ENCODE measurements around the gene CDO1. TPM values are rescaled to one million over a fixed set of nuclear protein-coding genes. Genes with fewer than 3 reads are reported as not detected.

Gene CDO1
- total RNA-seq, 2 donors from 2014 or later = 7.6 to 11.7 TPM

DNA sequence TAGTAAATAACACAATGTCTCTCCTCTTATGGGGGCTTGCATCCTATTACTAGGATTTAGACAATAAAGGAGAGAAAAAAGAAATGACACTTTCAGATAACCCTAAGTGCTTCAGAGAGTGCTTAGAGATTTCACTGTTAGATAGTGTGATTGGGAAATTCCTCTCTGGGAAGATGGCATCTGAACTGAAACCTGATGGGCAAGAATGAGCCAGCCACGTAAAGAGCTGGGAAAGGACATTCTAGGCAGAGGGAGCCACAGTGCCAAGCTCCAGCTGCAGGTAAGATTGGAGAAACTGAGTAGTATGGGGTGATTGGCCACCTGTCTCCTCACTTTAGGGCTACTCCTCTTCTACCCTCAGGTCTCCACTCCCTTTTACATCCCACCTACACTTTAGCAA is 14.5 kb downstream of the CDO1 start:
- H3K4me3 ChIP-seq (ENCODE audit: low read length) = no peak overlapping the region
- H3K36me3 Mint-ChIP-seq (ENCODE audit: low read depth) = peaks cover 6% of the 10 kb centered on the region
- no peak overlapping the region for H3K27ac Mint-ChIP-seq
- H3K27ac ChIP-seq (ENCODE audit: low read depth, low read length) = no peak overlapping the region
- no peak for DNase-seq
- peaks cover 5% of the 10 kb centered on the region for H3K4me1 Mint-ChIP-seq
- no peaks in the 10 kb centered on the region for H3K27me3 ChIP-seq (ENCODE audit: control insufficient read depth, insufficient read depth, low read length, poor library complexity, severe bottlenecking)
- no peaks in the 10 kb centered on the region for H3K9me3 ChIP-seq (ENCODE audit: control insufficient read depth, low read length)
- peaks cover 4% of the 10 kb centered on the region for H3K36me3 ChIP-seq (ENCODE audit: control insufficient read depth, insufficient read depth, low read length)
- H3K4me3 Mint-ChIP-seq = no peak overlapping the region
- H3K9ac ChIP-seq (ENCODE audit: extremely low read depth, low read length, poor library complexity, severe bottlenecking) = no peak overlapping the region
- H3K9me3 Mint-ChIP-seq = no peaks in the 10 kb centered on the region
- TF ChIP-seq, protein P1, sequence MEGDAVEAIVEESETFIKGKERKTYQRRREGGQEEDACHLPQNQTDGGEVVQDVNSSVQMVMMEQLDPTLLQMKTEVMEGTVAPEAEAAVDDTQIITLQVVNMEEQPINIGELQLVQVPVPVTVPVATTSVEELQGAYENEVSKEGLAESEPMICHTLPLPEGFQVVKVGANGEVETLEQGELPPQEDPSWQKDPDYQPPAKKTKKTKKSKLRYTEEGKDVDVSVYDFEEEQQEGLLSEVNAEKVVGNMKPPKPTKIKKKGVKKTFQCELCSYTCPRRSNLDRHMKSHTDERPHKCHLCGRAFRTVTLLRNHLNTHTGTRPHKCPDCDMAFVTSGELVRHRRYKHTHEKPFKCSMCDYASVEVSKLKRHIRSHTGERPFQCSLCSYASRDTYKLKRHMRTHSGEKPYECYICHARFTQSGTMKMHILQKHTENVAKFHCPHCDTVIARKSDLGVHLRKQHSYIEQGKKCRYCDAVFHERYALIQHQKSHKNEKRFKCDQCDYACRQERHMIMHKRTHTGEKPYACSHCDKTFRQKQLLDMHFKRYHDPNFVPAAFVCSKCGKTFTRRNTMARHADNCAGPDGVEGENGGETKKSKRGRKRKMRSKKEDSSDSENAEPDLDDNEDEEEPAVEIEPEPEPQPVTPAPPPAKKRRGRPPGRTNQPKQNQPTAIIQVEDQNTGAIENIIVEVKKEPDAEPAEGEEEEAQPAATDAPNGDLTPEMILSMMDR (conservative IDR thresholded peaks at IDR 0.05) = no peak
- WGBS, 2 experiments (ENCODE audit: insufficient coverage in 1 of 2, insufficient read length in 1 of 2) = 85 to 88% methylated on average over 1 of the region's 1 CpG
- H3K4me1 ChIP-seq (ENCODE audit: control insufficient read depth, insufficient read depth, low read length) = no peaks in the 10 kb centered on the region
- no peaks in the 10 kb centered on the region for H3K27me3 Mint-ChIP-seq (ENCODE audit: insufficient read depth)

DNA sequence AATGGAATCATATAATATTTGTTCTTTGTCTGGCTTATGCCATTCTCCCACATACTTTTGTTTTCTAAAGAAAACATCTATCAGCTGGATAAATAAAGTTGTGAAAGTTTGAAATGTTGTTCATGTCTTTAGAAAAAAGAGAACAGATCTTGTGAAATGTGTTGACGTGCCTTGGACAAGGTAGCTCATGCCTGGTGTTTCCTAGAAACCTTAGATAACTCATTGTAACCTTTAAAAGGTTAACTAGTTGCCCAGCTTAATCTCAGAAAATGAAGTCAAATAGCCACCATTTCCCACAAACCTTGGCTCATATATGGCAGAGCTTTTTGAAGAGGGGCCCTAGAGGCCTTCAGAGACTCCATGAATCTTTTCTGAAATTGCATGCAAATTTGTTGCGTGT is 15.3 kb downstream of the CDO1 start:
- Histone ChIP-seq H3K9ac (ENCODE audit: extremely low read depth, low read length, poor library complexity, severe bottlenecking) (no peak overlapping the region), H3K9me3 (ENCODE audit: control insufficient read depth, low read length) (no peaks in the 10 kb centered on the region), H3K4me1 (ENCODE audit: control insufficient read depth, insufficient read depth, low read length) (no peaks in the 10 kb centered on the region), H3K36me3 (ENCODE audit: control insufficient read depth, insufficient read depth, low read length) (peaks cover 4% of the 10 kb centered on the region), H3K27me3 (ENCODE audit: control insufficient read depth, insufficient read depth, low read length, poor library complexity, severe bottlenecking) (no peaks in the 10 kb centered on the region), H3K27ac (ENCODE audit: low read depth, low read length) (no peak overlapping the region), H3K4me3 (ENCODE audit: low read length) (no peak overlapping the region)
- WGBS, 2 experiments (ENCODE audit: insufficient coverage in 1 of 2, insufficient read length in 1 of 2) = 96 to 100% methylated on average over 2 of the region's 2 CpGs
- DNase-seq = no peak
- Mint-ChIP-seq H3K27me3 (ENCODE audit: insufficient read depth) (no peaks in the 10 kb centered on the region), H3K9me3 (no peaks in the 10 kb centered on the region), H3K4me3 (no peak overlapping the region), H3K27ac (no peak overlapping the region), H3K36me3 (ENCODE audit: low read depth) (peaks cover 6% of the 10 kb centered on the region), H3K4me1 (no peaks in the 10 kb centered on the region)
- TF ChIP-seq, protein P1 (conservative IDR thresholded peaks at IDR 0.05) = no peak

DNA sequence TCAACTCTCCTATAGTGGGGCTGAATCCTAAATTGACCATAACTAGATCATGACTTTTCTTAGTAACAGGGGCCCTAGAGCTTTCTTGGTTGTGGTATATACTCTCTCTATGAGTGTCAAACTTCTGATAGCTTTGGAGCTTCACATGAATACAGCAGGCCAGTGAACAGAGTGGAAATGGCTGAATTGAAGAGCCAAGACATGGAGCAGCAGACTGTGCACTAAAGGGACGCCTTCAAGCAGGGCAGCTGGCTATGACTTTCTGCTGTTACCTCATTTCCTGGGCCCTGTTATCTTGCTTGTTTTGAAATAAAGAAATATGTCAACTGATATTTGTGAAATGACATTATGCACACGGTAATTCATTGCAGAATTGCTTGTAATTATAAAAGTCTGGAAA is 16.4 kb downstream of the CDO1 start:
- no peaks in the 10 kb centered on the region for H3K9me3 Mint-ChIP-seq
- 82 to 86% methylated on average over 2 of the region's 2 CpGs for WGBS, 2 experiments (ENCODE audit: insufficient coverage in 1 of 2, insufficient read length in 1 of 2)

More for the DNA sequence above, 16.4 kb downstream of the CDO1 start:
- no peak overlapping the region for H3K27ac ChIP-seq (ENCODE audit: low read depth, low read length)
- no peak overlapping the region for H3K4me3 ChIP-seq (ENCODE audit: low read length)
- Mint-ChIP-seq H3K4me3 (no peak overlapping the region), H3K4me1 (peaks cover 3% of the 10 kb centered on the region), H3K27ac (no peak overlapping the region), H3K27me3 (ENCODE audit: insufficient read depth) (no peaks in the 10 kb centered on the region), H3K36me3 (ENCODE audit: low read depth) (peaks cover 5% of the 10 kb centered on the region)
- TF ChIP-seq, protein P1 (conservative IDR thresholded peaks at IDR 0.05) = no peak
- H3K27me3 ChIP-seq (ENCODE audit: control insufficient read depth, insufficient read depth, low read length, poor library complexity, severe bottlenecking) = no peaks in the 10 kb centered on the region
- no peak for DNase-seq
- no peak overlapping the region for H3K9ac ChIP-seq (ENCODE audit: extremely low read depth, low read length, poor library complexity, severe bottlenecking)
- no peaks in the 10 kb centered on the region for H3K4me1 ChIP-seq (ENCODE audit: control insufficient read depth, insufficient read depth, low read length)
- no peaks in the 10 kb centered on the region for H3K9me3 ChIP-seq (ENCODE audit: control insufficient read depth, low read length)
- peaks cover 3% of the 10 kb centered on the region for H3K36me3 ChIP-seq (ENCODE audit: control insufficient read depth, insufficient read depth, low read length)
